Measurements from ENCODE around the gene C4orf54.

- TF ChIP-seq, protein P1, sequence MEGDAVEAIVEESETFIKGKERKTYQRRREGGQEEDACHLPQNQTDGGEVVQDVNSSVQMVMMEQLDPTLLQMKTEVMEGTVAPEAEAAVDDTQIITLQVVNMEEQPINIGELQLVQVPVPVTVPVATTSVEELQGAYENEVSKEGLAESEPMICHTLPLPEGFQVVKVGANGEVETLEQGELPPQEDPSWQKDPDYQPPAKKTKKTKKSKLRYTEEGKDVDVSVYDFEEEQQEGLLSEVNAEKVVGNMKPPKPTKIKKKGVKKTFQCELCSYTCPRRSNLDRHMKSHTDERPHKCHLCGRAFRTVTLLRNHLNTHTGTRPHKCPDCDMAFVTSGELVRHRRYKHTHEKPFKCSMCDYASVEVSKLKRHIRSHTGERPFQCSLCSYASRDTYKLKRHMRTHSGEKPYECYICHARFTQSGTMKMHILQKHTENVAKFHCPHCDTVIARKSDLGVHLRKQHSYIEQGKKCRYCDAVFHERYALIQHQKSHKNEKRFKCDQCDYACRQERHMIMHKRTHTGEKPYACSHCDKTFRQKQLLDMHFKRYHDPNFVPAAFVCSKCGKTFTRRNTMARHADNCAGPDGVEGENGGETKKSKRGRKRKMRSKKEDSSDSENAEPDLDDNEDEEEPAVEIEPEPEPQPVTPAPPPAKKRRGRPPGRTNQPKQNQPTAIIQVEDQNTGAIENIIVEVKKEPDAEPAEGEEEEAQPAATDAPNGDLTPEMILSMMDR (conservative IDR thresholded peaks at IDR 0.05; ENCODE audit: low read depth, low read length): no peak
- TF ChIP-seq FOS (IDR thresholded peaks at IDR 0.05; ENCODE audit: low read depth, low read length) (no peak), POLR2A (IDR thresholded peaks at IDR 0.05; ENCODE audit: low read depth, low read length) (no peak), SMC3 (IDR thresholded peaks at IDR 0.05; ENCODE audit: low read depth, low read length) (no peak)
Measured at GRCh38 chr4:99657798-99658197, at the start of gene C4orf54.

Measured in IMR-90 (cell line).